Fibroblast of lung (primary cell): Measurements from ENCODE around the gene MYBBP1A. TPM values are rescaled to one million over a fixed set of nuclear protein-coding genes. Genes with fewer than 3 reads are reported as not detected.

Source experiments
- DNase-seq, 2 donors: peaks; one replicate each; pipeline versions ENCODE4 v3.0.0 to v3.0.0-alpha.2; 2010; ENCODE audit warnings: low read depth in 2 of 2
- H2AFZ ChIP-seq: 2 replicates; pipeline ENCODE4 v1.5.1; 2012; ENCODE audit warnings: low read length, control low read depth, inconsistent platforms
- H3K27ac ChIP-seq: 2 replicates; pipeline ENCODE4 v1.5.1; 2011; ENCODE audit warnings: low read length, control low read depth; ENCODE audit not compliant: insufficient read depth
- H3K27me3 ChIP-seq: 2 replicates; pipeline ENCODE4 v1.5.1; 2011; ENCODE audit warnings: mild to moderate bottlenecking, low read length; ENCODE audit not compliant: control insufficient read depth, insufficient read depth
- H3K36me3 ChIP-seq: 2 replicates; pipeline ENCODE4 v1.5.1; 2011; ENCODE audit warnings: low read length; ENCODE audit not compliant: control insufficient read depth, insufficient read depth
- H3K4me1 ChIP-seq: 2 replicates; pipeline ENCODE4 v1.5.1; 2011; ENCODE audit warnings: low read length; ENCODE audit not compliant: control insufficient read depth, insufficient read depth; ENCODE audit errors: extremely low read depth
- H3K4me2 ChIP-seq: 2 replicates; pipeline ENCODE4 v1.5.1; 2011; ENCODE audit warnings: low read length, control low read depth; ENCODE audit not compliant: insufficient read depth; ENCODE audit errors: extremely low read depth
- H3K4me3 ChIP-seq, 4 experiments: fragments of 200-600 bp in 1 of 4; sonication (generic) in 1 of 4; replicated peaks in 1 of 4; 2 replicates each; pipeline ENCODE4 v1.5.1; 2011 to 2016; ENCODE audit warnings: low read length in 4 of 4, low read depth in 3 of 4, mild to moderate bottlenecking in 3 of 4, control low read depth in 2 of 4, inconsistent platforms in 1 of 4, mixed read lengths in 1 of 4; ENCODE audit not compliant: insufficient read depth in 1 of 4; ENCODE audit errors: control extremely low read depth in 1 of 4
- H3K79me2 ChIP-seq: 2 replicates; pipeline ENCODE4 v1.5.1; 2012; ENCODE audit warnings: mild to moderate bottlenecking, low read length, inconsistent platforms; ENCODE audit not compliant: control insufficient read depth, insufficient read depth
- H3K9ac ChIP-seq: 2 replicates; pipeline ENCODE4 v1.5.1; 2011; ENCODE audit warnings: mild to moderate bottlenecking, low read length, control low read depth; ENCODE audit not compliant: insufficient read depth
- H3K9me3 ChIP-seq: 2 replicates; pipeline ENCODE4 v1.5.1; 2012; ENCODE audit warnings: low read depth, low read length; ENCODE audit not compliant: control insufficient read depth, insufficient read depth
- H4K20me1 ChIP-seq: 2 replicates; pipeline ENCODE4 v1.5.1; 2011; ENCODE audit warnings: low read length; ENCODE audit not compliant: control insufficient read depth, insufficient read depth; ENCODE audit errors: extremely low read depth
- EZH2 ChIP-seq: IDR thresholded peaks from 2 replicates; pipeline ENCODE4 v1.5.1; 2012; ENCODE audit warnings: low read length, control low read depth, mild to moderate bottlenecking; ENCODE audit errors: missing control alignments
- polyA plus RNA-seq, 2 donors: library from polyadenylated mRNA; depleted of rRNA in 1 of 2; stranded (reverse) in 1 of 2; unstranded in 1 of 2; fragments of >200 nt; gene quantifications; 2 replicates each; pipeline ENCODE4 v1.2.1, GENCODE V29; 2011 to 2012; ENCODE audit warnings: missing spikeins in 1 of 2
- total RNA-seq: library from RNA; depleted of rRNA; stranded (reverse); fragments of >200 nt; gene quantifications from 2 replicates; pipeline ENCODE4 v1.2.1, GENCODE V29; 2014
- TF ChIP-seq, protein P1 (sequence below), 2 donors: IDR thresholded peaks in 1 of 2; conservative IDR thresholded peaks in 1 of 2; 1 replicate in 1 of 2; 2 replicates in 1 of 2; pipeline ENCODE4 v1.5.1; 2011 to 2012; ENCODE audit warnings: low read length in 2 of 2, control low read depth in 1 of 2, inconsistent platforms in 1 of 2, low read depth in 1 of 2, mild to moderate bottlenecking in 1 of 2

Gene MYBBP1A
- total and polyA plus RNA-seq, 2 donors (not counting 1 experiment from before 2014, with no cell fraction given) = 14.1 to 28.6 TPM

- Histone ChIP-seq H3K36me3 (no peaks in the 10 kb centered on the region), H3K4me2 (no peak overlapping the region), H3K79me2 (no peaks in the 10 kb centered on the region), H3K9ac (no peak overlapping the region), H3K4me1 (no peaks in the 10 kb centered on the region), H2AFZ (no peak overlapping the region), H3K27me3 (peaks cover under 1% of the 10 kb centered on the region), H4K20me1 (no peaks in the 10 kb centered on the region), H3K9me3 (no peaks in the 10 kb centered on the region), H3K4me3 (no peak overlapping the region), H3K27ac (no peak overlapping the region)
- TF ChIP-seq, protein P1, sequence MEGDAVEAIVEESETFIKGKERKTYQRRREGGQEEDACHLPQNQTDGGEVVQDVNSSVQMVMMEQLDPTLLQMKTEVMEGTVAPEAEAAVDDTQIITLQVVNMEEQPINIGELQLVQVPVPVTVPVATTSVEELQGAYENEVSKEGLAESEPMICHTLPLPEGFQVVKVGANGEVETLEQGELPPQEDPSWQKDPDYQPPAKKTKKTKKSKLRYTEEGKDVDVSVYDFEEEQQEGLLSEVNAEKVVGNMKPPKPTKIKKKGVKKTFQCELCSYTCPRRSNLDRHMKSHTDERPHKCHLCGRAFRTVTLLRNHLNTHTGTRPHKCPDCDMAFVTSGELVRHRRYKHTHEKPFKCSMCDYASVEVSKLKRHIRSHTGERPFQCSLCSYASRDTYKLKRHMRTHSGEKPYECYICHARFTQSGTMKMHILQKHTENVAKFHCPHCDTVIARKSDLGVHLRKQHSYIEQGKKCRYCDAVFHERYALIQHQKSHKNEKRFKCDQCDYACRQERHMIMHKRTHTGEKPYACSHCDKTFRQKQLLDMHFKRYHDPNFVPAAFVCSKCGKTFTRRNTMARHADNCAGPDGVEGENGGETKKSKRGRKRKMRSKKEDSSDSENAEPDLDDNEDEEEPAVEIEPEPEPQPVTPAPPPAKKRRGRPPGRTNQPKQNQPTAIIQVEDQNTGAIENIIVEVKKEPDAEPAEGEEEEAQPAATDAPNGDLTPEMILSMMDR (conservative IDR thresholded peaks at IDR 0.05 in 1 of 2, IDR thresholded peaks at IDR 0.05 in 1 of 2; ENCODE audit: low read depth in 1 of 2, low read length in 2 of 2) = no peak
- TF ChIP-seq EZH2 = no peak
- no peak for DNase-seq
Measured at GRCh38 chr17:4577386-4577993, 22.3 kb upstream of the MYBBP1A start.

DNA sequence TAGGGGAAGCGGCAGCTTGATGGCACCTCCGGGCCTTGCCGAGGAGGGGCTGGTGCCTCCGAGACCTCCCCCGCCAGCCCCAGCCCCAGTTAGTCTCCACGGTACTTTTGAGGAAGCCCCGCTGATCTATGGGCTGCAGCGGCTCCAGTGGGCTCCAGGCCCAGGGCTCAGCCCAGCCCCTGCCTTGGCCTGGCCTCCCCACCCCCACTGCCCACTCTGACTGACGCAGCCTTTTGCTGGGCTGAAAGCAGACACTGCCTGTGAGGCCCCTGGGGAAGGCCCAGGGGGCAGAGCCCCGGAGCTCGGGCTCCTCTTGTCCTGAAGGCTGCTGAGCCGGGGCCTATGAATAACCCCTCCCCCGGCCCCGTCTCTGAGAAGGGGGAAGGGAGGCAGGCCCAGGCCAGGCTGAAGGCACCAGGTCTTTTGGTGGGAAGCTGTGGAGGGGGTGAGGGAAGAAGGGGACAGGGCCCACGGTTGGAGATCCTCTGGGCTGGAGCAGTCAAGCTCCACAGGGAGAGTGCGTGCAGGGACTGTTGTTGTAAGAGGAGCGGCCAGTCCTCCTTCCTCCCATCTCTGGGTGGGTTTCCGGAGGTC is 21.6 kb upstream of the MYBBP1A start:
- no peak overlapping the region for H3K4me2 ChIP-seq
- peak in 1 of 2 donors; percentile 51 for DNase-seq
- H3K27ac ChIP-seq = no peak overlapping the region
- H3K4me1 ChIP-seq = no peaks in the 10 kb centered on the region
- H3K27me3 ChIP-seq = no peaks in the 10 kb centered on the region
- no peaks in the 10 kb centered on the region for H3K36me3 ChIP-seq
- no peak overlapping the region for H3K9ac ChIP-seq
- no peaks in the 10 kb centered on the region for H3K79me2 ChIP-seq
- no peaks in the 10 kb centered on the region for H3K9me3 ChIP-seq
- no peak overlapping the region for H2AFZ ChIP-seq
- H3K4me3 ChIP-seq = no peak overlapping the region
- no peaks in the 10 kb centered on the region for H4K20me1 ChIP-seq
- TF ChIP-seq, protein P1 (conservative IDR thresholded peaks at IDR 0.05 in 1 of 2, IDR thresholded peaks at IDR 0.05 in 1 of 2; ENCODE audit: low read depth in 1 of 2, low read length in 2 of 2) = no peak
- no peak for TF ChIP-seq EZH2

DNA sequence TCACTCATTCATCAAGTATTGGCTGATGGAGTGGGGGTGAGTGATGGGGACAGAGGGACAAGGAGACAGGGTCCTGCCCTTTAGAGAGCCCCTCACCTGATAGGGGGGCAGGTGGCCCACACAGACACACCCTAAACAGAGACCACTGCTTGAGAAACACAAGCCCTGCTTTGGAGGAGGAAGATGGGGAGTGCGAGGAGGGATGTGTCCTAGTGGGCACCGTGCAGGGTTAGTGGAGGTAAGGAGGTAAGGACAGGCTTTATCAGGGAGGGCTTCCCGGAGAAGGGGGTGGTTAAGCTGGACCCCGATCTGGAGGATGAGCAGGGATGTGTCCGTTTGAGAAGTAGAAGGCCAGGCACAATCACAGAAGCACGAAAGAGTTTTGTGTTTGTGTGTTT is 21.0 kb upstream of the MYBBP1A start:
- no peaks in the 10 kb centered on the region for H3K36me3 ChIP-seq
- H3K79me2 ChIP-seq = no peaks in the 10 kb centered on the region
- H3K27me3 ChIP-seq = no peaks in the 10 kb centered on the region
- H3K4me2 ChIP-seq = no peak overlapping the region
- no peak for DNase-seq
- H3K9ac ChIP-seq = no peak overlapping the region
- TF ChIP-seq, protein P1 (conservative IDR thresholded peaks at IDR 0.05 in 1 of 2, IDR thresholded peaks at IDR 0.05 in 1 of 2; ENCODE audit: low read depth in 1 of 2, low read length in 2 of 2) = no peak
- no peak for TF ChIP-seq EZH2
- no peaks in the 10 kb centered on the region for H3K9me3 ChIP-seq
- H3K27ac ChIP-seq = no peak overlapping the region
- no peak overlapping the region for H3K4me3 ChIP-seq
- no peaks in the 10 kb centered on the region for H4K20me1 ChIP-seq
- no peaks in the 10 kb centered on the region for H3K4me1 ChIP-seq
- H2AFZ ChIP-seq = no peak overlapping the region
